Lung (tissue), 12 donors: ENCODE measurements around the gene KRT2. TPM values are rescaled to one million over a fixed set of nuclear protein-coding genes. Genes with fewer than 3 reads are reported as not detected.

ENCODE experiments used
- ATAC-seq: fragments of 200-7000 bp; cut with Tn5 transposase; one replicate; pipeline ENCODE4 v1.9.1; 2020; ENCODE audit warnings: moderate number of reproducible peaks; ENCODE audit not compliant: insufficient read depth, low FRiP score
- DNase-seq, 3 donors: peaks; one replicate each; pipeline ENCODE4 v3.0.0-alpha.2; 2013 to 2017
- H3K27ac ChIP-seq, 2 donors: one replicate each; pipeline ENCODE4 v1.5.1; 2013; ENCODE audit warnings: mild to moderate bottlenecking in 2 of 2, moderate library complexity in 2 of 2, control low read depth in 1 of 2, inconsistent platforms in 1 of 2, low read depth in 1 of 2, low read length in 1 of 2
- H3K27me3 ChIP-seq, 3 donors: one replicate each; pipeline ENCODE4 v1.5.1; 2013; ENCODE audit warnings: low read length in 2 of 3; ENCODE audit not compliant: control insufficient read depth in 3 of 3, insufficient read depth in 3 of 3
- H3K36me3 ChIP-seq, 4 donors: one replicate each; pipeline ENCODE4 v1.5.1; 2013; ENCODE audit warnings: low read length in 4 of 4, mild to moderate bottlenecking in 1 of 4, moderate library complexity in 1 of 4; ENCODE audit not compliant: control insufficient read depth in 4 of 4, insufficient read depth in 4 of 4
- H3K4me1 ChIP-seq, 5 donors: one replicate each; pipeline ENCODE4 v1.5.1; 2013; ENCODE audit warnings: low read length in 5 of 5, mild to moderate bottlenecking in 2 of 5, moderate library complexity in 1 of 5; ENCODE audit not compliant: control insufficient read depth in 5 of 5, insufficient read depth in 5 of 5
- H3K4me3 ChIP-seq: one replicate; pipeline ENCODE4 v1.5.1; 2013; ENCODE audit warnings: mild to moderate bottlenecking, control low read depth, moderate library complexity
- H3K9ac ChIP-seq, 2 donors: one replicate each; pipeline ENCODE4 v1.5.1; 2013; ENCODE audit warnings: low read length in 2 of 2, control low read depth in 1 of 2; ENCODE audit not compliant: insufficient read depth in 1 of 2
- H3K9me3 ChIP-seq, 4 donors: one replicate each; pipeline ENCODE4 v1.5.1; 2013; ENCODE audit warnings: low read length in 3 of 4, mild to moderate bottlenecking in 1 of 4, moderate library complexity in 1 of 4; ENCODE audit not compliant: control insufficient read depth in 4 of 4, insufficient read depth in 3 of 4
- CTCF ChIP-seq: IDR thresholded peaks from 2 replicates; pipeline ENCODE4 v1.5.1; 2012; ENCODE audit warnings: mild to moderate bottlenecking; ENCODE audit errors: control extremely low read depth, extremely low read depth
- WGBS, 2 donors: extraction: QIAGEN DNeasy Blood & Tissue Kit; methylation state at CpG; one replicate each; pipeline ENCODE4 v1.1.7; 2013; 5-methylcytosine and 5-hydroxymethylcytosine counted together
- polyA plus RNA-seq, 2 donors: library from polyadenylated mRNA; stranded (reverse); fragments of 200-250 nt; gene quantifications; one replicate each; pipeline ENCODE4 v1.2.1, GENCODE V29; 2013
- total RNA-seq, 2 donors: library from RNA; depleted of rRNA in 1 of 2; stranded (reverse); fragments of >200 nt in 1 of 2; gene quantifications; one replicate each; pipeline ENCODE4 v1.2.1, GENCODE V29; 2014 to 2021
- donor health status: control.
- donor health status: control.
- donor health status: Bipolar disorder and iron deficiency.
- donor health status: healthy.
- donor health status: DM: yes; HTN: yes; CAD: no.

Gene KRT2
- total and polyA plus RNA-seq, 4 donors: 0.03 TPM; not detected in 3

DNA sequence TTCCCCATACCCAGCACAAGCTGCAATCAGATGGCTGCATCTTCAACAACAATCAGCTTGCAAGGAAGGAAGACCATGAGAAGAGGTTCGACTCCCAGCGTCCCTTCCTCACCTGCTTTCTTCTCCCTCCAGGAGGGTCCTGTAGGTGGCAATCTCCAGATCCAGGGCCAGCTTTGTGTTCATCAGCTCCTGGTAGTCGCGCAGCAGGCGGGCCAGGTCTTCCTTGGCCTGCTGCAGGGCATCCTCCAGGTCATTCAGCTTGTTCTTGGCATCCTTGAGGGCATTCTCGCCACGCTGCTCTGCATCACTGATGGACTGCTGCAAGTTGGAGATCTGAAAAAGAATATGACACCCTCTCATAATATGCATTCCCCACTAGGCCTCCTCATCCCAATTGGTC lies 24.2 kb upstream of the KRT2 start:
- ATAC-seq (no peak), DNase-seq (no peak)
- H3K4me3 ChIP-seq: no peak overlapping the region
- H3K4me1 ChIP-seq: no peaks in the 10 kb centered on the region
- no peak overlapping the region for H3K27ac ChIP-seq
- TF ChIP-seq CTCF: no peak
- H3K9ac ChIP-seq: no peak overlapping the region
- peaks cover 0 to 1% (median 0%) of the 10 kb centered on the region in 4 donors for H3K9me3 ChIP-seq
- WGBS, 2 donors: 94 to 97% methylated on average over 7 of the region's 7 CpGs
- H3K27me3 ChIP-seq: peaks cover 0 to 11% (median 0%) of the 10 kb centered on the region in 3 donors
- no peaks in the 10 kb centered on the region for H3K36me3 ChIP-seq

DNA sequence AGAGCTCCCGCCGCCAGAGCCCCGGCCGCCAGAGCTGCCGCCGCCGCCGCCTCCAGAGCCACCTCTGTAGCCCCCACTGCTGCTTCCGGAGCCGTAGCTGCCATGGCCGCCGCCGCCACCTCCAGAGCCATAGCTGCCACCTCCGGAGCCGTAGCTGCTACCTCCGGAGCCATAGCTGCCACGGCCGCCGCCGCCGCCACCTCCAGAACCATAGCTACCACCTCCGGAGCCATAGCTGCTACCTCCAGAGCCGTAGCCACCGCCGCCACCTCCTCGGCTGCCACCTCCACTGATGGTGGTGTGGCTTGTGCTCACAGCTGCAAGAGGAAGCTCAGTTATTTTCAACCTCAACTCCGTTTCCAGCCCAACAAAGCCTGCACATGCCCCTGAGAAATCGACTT lies 23.3 kb upstream of the KRT2 start:
- H3K27ac ChIP-seq: no peak overlapping the region
- DNase-seq (no peak), ATAC-seq (no peak)
- H3K4me1 ChIP-seq: no peaks in the 10 kb centered on the region
- peaks cover 0 to 19% (median 0%) of the 10 kb centered on the region in 3 donors for H3K27me3 ChIP-seq
- no peak overlapping the region for H3K4me3 ChIP-seq
- no peak for TF ChIP-seq CTCF
- WGBS, 2 donors: 92 to 93% methylated on average over 26 to 28 of the region's 28 CpGs
- no peaks in the 10 kb centered on the region for H3K36me3 ChIP-seq
- H3K9me3 ChIP-seq: peaks cover 0 to 1% (median 0%) of the 10 kb centered on the region in 4 donors
- H3K9ac ChIP-seq: no peak overlapping the region

GRCh38 chr12:52674433-52674775 lies 22.4 kb upstream of the KRT2 start:
- Histone ChIP-seq H3K4me3 (no peak overlapping the region), H3K4me1 (no peaks in the 10 kb centered on the region), H3K36me3 (no peaks in the 10 kb centered on the region), H3K27me3 (peaks cover 0 to 22% (median 0%) of the 10 kb centered on the region in 3 donors), H3K9me3 (peaks cover 0 to 1% (median 0%) of the 10 kb centered on the region in 4 donors), H3K27ac (no peak overlapping the region), H3K9ac (no peak overlapping the region)
- DNase-seq (no peak), ATAC-seq (no peak)
- no peak for TF ChIP-seq CTCF
- WGBS, 2 donors: 91 to 95% methylated on average over 4 of the region's 4 CpGs
